ENCODE data around the gene WFIKKN1.
"Not testable (repeated sequence)": the region's sequence is repeated elsewhere in the genome, so short reads cannot be mapped to it uniquely, and the experiment has no call there.

The WFIKKN1 gene

GRCh38 chr16:595094-595528 lies 35.7 kb upstream of the WFIKKN1 start:
- peak in 1 of 58 donors; percentile 38 for DNase-seq

GRCh38 chr16:595942-596735 lies 34.6 kb upstream of the WFIKKN1 start:
- peak in 38 of 58 donors; percentile 13 to 93 (median 54) for DNase-seq

- DNase-seq = no peak
Observed at GRCh38 chr16:596736-597060, 34.1 kb upstream of the WFIKKN1 start.

- DNase-seq = not testable (repeated sequence)
Observed at GRCh38 chr16:597655-598054, 33.1 kb upstream of the WFIKKN1 start.

- DNase-seq = no peak
Observed at GRCh38 chr16:598823-599739, 31.7 kb upstream of the WFIKKN1 start.

- no peak for DNase-seq
Observed at GRCh38 chr16:600781-601180, 30.0 kb upstream of the WFIKKN1 start.

- DNase-seq = no peak
Observed at GRCh38 chr16:603933-604332, 26.9 kb upstream of the WFIKKN1 start.

GRCh38 chr16:606656-607307 lies 24.0 kb upstream of the WFIKKN1 start:
- no peak for DNase-seq

GRCh38 chr16:608019-608418 lies 22.8 kb upstream of the WFIKKN1 start:
- DNase-seq = no peak

GRCh38 chr16:609316-609715 lies 21.5 kb upstream of the WFIKKN1 start:
- DNase-seq = no peak

GRCh38 chr16:609984-610383 lies 20.8 kb upstream of the WFIKKN1 start:
- no peak for DNase-seq

GRCh38 chr16:610513-611381 lies 20.0 kb upstream of the WFIKKN1 start:
- DNase-seq = peak in 41 of 58 donors; percentile 13 to 73 (median 44)

- no peak for DNase-seq
Observed at GRCh38 chr16:615122-615521, 15.7 kb upstream of the WFIKKN1 start.

GRCh38 chr16:616733-617586 lies 13.8 kb upstream of the WFIKKN1 start:
- DNase-seq = no peak

- no peak for DNase-seq
Observed at GRCh38 chr16:617855-618254, 12.9 kb upstream of the WFIKKN1 start.

- DNase-seq = no peak
Observed at GRCh38 chr16:619476-620100, 11.2 kb upstream of the WFIKKN1 start.

- DNase-seq = no peak
Observed at GRCh38 chr16:620700-621525, 9.9 kb upstream of the WFIKKN1 start.

GRCh38 chr16:621526-622105 lies 9.2 kb upstream of the WFIKKN1 start:
- peak in 13 of 58 donors; percentile 11 to 47 (median 29) for DNase-seq
